ENCODE measurements around the gene PROM2. TPM values are rescaled to one million over a fixed set of nuclear protein-coding genes. Genes with fewer than 3 reads are reported as not detected.

Gene PROM2
- total RNA-seq, 1 experiment from 2014 or later: 3.1 TPM

DNA sequence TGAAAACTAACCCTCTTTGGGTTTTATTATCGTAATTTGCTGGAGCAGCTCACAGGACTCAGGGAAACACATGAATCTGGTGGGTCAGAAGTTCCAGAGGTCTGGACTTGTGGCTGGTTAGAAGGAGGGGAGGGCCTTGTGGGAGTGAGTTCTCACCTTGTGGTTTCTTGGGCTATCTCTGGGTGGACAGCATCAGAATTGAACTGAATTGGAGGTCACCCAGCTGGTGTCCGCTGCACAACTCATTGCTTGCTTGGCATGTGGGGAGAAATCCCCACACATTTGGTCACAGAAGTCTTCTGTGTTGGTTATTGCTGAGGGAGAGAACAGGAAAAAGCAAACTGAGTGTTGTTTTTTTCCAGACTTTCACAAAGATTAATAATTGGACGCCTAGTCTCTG lies 39.4 kb upstream of the PROM2 start:
- no peak overlapping the region for H3K9ac ChIP-seq (ENCODE audit: extremely low read depth, insufficient read length, low read length)
- H3K4me2 ChIP-seq (ENCODE audit: insufficient read depth, insufficient read length, low read length): no peak overlapping the region
- no peak overlapping the region for H2BK120ac ChIP-seq (ENCODE audit: low read depth, low read length, poor library complexity, severe bottlenecking)
- H3K36me3 Mint-ChIP-seq (ENCODE audit: insufficient read depth in 1 of 3, low read depth in 3 of 3): peaks cover 0 to 4% (median 0%) of the 10 kb centered on the region in 3 experiments; a peak in 2 of 7 replicates
- 0 out of 4 replicates have a peak, but pooled peaks cover 0 to 2% of the 10 kb centered on the region in 2 experiments for H3K4me1 Mint-ChIP-seq
- H3K79me1 ChIP-seq (ENCODE audit: insufficient read depth, low read depth, low read length, poor library complexity, severe bottlenecking): no peaks in the 10 kb centered on the region
- no peak overlapping the region for H2AK5ac ChIP-seq (ENCODE audit: insufficient read length, low read length)
- no peaks in the 10 kb centered on the region for H3K79me2 ChIP-seq (ENCODE audit: insufficient read depth, low read length)
- no peaks in the 10 kb centered on the region for H3K23me2 ChIP-seq (ENCODE audit: insufficient read length, low read depth, low read length, poor library complexity, severe bottlenecking)
- H3K4me3 Mint-ChIP-seq: no peak overlapping the region
- no peak overlapping the region for H3T11ph ChIP-seq (ENCODE audit: low read length)
- no peak overlapping the region for H4K91ac ChIP-seq (ENCODE audit: insufficient read length, low read depth, low read length)
- H3K27me3 Mint-ChIP-seq (ENCODE audit: low read depth): peaks cover 2% of the 10 kb centered on the region; the same call in 1 of the 2 replicates
- TF ChIP-seq, protein P1, sequence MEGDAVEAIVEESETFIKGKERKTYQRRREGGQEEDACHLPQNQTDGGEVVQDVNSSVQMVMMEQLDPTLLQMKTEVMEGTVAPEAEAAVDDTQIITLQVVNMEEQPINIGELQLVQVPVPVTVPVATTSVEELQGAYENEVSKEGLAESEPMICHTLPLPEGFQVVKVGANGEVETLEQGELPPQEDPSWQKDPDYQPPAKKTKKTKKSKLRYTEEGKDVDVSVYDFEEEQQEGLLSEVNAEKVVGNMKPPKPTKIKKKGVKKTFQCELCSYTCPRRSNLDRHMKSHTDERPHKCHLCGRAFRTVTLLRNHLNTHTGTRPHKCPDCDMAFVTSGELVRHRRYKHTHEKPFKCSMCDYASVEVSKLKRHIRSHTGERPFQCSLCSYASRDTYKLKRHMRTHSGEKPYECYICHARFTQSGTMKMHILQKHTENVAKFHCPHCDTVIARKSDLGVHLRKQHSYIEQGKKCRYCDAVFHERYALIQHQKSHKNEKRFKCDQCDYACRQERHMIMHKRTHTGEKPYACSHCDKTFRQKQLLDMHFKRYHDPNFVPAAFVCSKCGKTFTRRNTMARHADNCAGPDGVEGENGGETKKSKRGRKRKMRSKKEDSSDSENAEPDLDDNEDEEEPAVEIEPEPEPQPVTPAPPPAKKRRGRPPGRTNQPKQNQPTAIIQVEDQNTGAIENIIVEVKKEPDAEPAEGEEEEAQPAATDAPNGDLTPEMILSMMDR (conservative IDR thresholded peaks at IDR 0.05): no peak
- H3K18ac ChIP-seq (ENCODE audit: insufficient read length, low read depth, low read length): no peak overlapping the region
- peaks cover 10% of the 10 kb centered on the region for H3K9me3 ChIP-seq (ENCODE audit: control insufficient read depth, low read depth, low read length)
- no CpG with 5 or more reads among the region's 3 CpGs for WGBS (ENCODE audit: extremely low coverage, insufficient read length, low lambda C conversion rate)
- no peak overlapping the region for H2BK5ac ChIP-seq (ENCODE audit: insufficient read length, low read length)
- no peak overlapping the region for H3K27ac Mint-ChIP-seq
- no peaks in the 10 kb centered on the region for H3K27me3 ChIP-seq (ENCODE audit: insufficient read depth, low read length)
- H4K5ac ChIP-seq (ENCODE audit: insufficient read length, low read depth, low read length): no peak overlapping the region
- H3K27ac ChIP-seq (ENCODE audit: insufficient read length, low read depth, low read length): no peak overlapping the region
- H2BK20ac ChIP-seq (ENCODE audit: low read depth, low read length, poor library complexity, severe bottlenecking): no peak overlapping the region
- H3K23ac ChIP-seq (ENCODE audit: insufficient read length, low read depth, low read length): no peak overlapping the region
- no peak overlapping the region for H3K56ac ChIP-seq (ENCODE audit: insufficient read length, low read depth, low read length)
- H4K8ac ChIP-seq (replicated peaks; ENCODE audit: insufficient read length, low read depth, low read length): no peak overlapping the region
- H2BK12ac ChIP-seq (ENCODE audit: insufficient read length, low read depth, low read length): no peak overlapping the region
- H3K14ac ChIP-seq (ENCODE audit: insufficient read depth, low read length): no peak overlapping the region
- H4K20me1 ChIP-seq (ENCODE audit: control insufficient read depth, insufficient read depth, insufficient read length): no peaks in the 10 kb centered on the region
- H2AFZ ChIP-seq (ENCODE audit: low read length): no peak overlapping the region
- no peak overlapping the region for H3K4ac ChIP-seq (ENCODE audit: low read depth, low read length)
- H3K9me3 Mint-ChIP-seq: peaks cover 54% of the 10 kb centered on the region in 2 experiments
- no peaks in the 10 kb centered on the region for H3K4me1 ChIP-seq (ENCODE audit: insufficient read depth, low read length)
- H2BK15ac ChIP-seq (ENCODE audit: low read depth, low read length): no peak overlapping the region
- no peak for DNase-seq
